Globus pallidus (tissue), 1 donor: ENCODE results near the gene NFKBIE.

Source experiments
- DNase-seq: peaks from one replicate; pipeline ENCODE4 v3.0.0-alpha.2; 2015; ENCODE audit warnings: low spot score

The NFKBIE gene

DNA sequence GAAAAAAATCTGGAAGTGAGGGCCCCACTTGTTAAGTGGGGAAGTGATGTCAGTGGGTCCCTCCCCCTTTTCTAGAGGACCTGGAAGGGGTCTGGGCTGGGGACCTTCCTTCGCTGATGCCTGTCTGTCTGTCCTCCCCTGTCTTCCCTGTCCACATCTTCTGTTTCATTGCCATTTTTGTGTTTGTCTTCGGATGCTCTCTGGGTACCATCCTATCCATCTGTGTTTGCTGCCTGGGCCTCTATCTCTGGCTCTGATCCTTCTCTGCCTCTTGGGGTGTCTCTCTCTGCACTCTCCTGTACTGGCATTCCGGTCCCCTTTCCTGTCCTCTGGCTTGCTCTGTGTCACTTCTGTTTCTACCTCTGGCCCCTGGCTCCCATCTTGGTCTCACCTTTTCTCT, 7.2 kb upstream of the NFKBIE start:
- no peak for DNase-seq

DNA sequence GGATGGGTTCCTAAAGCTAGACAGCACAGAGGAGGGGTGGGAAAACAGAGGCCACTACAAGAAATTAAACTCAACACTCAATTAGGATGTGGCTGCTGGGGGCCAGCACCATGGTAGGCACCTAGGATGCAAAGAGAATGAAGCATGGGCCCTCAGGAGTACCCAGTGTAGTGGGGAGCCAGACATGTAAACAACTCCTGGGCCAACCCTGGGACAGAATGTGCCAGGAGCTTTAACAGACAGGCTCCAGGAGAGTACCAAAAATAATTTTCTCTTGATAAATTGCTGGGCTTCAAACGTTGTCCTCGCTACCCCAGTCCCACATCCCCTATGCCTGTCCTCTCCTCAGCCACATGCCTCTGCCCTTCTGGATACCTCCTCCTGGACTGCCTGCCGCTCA, 6.6 kb upstream of the NFKBIE start:
- DNase-seq, result no peak

DNA sequence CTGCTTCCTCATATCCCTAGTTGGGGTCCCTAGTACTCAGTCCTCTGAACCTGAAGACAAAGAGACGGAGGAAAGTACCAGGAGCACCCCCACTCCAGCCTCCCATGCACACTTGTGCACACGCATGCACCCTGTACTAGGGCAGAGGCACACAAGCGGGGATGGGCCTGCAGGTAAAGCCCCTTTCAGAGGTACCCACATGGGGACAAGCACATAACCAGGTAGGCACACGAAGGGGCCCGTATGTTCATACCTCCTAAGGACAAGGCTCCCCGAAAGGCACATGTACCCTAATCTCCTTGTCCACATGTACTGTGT, 6.0 kb upstream of the NFKBIE start:
- no peak for DNase-seq

DNA sequence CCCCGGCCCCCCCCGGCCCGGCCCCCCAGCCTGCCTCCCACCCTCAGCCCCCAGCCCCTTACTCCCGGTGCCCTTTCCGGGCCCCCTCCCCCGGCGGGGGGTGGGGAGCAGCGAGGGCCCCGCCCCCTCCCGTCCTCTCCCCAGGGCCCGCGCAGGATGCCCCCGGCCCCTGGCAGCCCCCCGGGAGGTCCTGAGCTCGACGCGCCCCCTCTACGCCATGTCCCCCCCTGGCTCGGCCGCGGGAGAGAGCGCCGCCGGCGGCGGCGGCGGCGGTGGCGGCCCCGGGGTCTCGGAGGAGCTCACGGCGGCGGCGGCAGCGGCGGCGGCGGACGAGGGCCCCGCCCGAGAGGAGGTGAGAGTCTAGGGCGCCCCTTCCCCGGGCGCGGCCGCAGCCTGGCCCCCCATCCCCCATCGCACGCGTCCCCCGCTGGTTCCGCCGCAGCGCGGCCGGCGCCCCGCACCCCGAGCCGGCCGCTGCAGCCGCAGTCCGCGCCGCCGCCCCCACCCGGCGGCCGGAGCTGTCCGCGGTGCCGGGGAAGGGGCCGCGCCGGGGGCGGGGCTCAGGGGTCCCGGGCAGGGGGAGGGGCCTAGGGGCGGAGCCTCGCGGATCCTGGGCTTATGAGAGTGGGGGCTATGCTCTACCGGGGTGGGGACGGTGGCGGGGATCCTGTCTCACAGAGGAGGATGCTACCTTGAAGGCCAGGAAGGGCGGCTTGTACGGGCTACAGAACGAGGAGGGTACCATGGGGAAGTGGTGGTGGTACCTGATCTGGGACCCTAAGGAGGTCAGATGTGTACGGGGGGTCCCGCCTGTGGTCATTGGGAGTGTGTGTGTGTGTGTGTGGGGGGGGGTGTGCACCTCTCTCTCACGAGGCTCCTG, 5.4 kb upstream of the NFKBIE start:
- no peak for DNase-seq

DNA sequence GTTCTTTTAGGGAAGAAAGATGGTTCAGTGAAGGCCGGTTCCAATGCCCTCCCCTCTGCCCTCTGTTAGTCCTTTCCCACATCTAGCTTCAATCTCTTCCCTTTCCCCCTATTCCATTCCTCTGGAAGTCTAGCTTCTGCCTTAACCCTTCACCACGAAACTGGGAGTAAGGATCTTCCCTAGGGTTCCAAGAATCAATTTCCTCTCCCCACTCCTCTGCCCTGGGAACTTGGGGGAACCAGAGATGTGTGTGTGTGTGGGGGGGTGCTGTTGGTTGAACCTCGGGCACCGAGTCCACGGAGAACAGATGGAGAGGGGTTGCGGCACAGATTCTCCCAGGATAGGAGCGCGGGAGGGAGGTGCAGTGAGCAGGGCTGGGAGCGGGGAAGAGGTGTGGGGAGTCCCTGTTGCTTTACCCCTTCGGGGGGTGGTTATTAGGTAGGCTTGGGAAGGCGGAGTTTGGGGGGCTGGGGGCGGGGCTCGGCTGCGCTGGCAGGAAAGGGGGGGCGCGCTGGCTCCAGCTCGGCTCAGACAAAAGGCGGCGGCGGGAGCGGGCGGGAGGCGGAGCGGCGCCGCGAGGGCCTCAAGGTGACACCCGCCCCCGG, 4.7 kb upstream of the NFKBIE start, which contains the start of gene TMEM151B:
TMEM151B (plus strand) TSS at position 530 of the 605 bp plus-strand sequence. CDS start 293 bp downstream, outside the sequence.
- DNase-seq, result no peak

DNA sequence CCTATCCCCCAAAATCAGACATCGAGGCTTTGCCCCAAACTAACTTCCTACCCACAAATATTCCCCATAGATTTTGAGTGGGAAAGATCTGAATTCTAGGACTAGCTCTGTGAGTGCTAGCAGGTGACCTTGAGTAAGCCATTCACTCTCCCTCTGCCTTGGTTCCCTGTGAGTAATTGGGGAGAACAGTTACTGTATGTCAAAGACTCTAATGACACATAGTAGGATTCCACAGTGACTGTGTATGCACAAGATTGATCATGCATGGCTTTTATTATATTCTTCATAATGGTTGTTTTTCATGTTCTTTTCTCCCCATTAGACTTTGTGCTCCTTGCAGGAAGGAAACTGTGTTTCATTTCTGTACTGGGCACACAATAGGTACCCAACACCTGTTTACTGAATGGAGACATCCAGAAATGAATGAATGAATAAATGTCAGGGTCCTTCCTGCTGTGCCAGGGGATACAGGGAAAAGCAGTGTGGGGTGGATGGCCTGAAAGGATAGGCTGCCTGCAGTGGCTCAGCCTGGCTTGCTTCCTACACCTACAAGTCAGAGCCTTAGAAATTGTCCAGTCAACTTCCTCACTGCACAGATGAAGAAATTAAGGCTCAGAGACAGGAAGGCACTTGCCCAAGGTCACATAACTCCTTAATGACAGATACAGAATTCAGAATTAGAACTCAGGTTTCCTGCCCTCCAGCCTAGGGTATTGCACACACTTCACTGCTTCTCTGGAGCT, 4.0 kb upstream of the NFKBIE start:
- no peak for DNase-seq

DNA sequence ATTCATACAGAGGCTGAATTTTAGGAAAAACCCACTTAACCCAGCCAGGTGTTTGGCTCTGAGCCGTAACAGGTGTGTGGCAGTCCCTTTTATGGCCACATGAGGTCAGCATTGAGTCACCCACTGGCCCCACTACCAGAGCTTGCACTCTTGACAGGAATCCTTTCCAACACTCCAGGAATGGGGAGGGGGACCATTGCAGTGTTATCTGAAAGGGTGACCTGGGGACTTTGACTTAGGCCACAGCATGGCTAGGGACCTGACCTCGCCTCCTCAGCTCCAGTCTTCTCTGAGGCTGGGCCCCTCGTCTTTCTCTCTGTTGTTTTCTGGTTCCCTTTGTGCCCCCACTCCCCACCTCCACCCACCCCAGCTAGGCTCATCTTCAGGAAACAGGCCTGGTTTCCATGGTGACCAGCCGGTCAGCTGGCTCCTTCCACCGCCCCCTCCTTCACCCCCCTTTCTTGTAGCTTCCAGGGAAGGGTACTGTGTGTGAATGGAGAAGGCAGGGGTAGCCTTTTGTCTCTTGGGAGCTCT, 2.8 kb upstream of the NFKBIE start:
- no peak for DNase-seq

DNA sequence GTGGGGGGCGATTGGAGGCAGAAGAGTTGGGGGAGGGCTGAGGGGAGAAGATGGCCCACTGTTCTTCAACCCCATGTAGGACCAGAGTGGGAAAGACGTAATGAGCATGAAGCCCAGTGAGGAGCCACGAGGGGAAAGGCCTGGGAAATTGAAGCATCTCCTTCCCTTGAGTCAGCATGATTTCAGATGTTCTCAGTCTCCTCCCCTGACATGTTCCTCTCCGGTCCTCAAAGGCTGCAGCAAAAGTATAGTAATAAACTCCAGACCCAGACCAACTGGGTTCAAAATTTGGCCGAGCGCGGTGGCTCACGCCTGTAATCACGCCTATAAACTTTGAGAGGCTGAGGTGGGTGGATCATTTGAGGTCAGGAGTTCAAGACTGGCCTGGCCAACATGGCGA, 1.9 kb upstream of the NFKBIE start:
- no peak for DNase-seq

DNA sequence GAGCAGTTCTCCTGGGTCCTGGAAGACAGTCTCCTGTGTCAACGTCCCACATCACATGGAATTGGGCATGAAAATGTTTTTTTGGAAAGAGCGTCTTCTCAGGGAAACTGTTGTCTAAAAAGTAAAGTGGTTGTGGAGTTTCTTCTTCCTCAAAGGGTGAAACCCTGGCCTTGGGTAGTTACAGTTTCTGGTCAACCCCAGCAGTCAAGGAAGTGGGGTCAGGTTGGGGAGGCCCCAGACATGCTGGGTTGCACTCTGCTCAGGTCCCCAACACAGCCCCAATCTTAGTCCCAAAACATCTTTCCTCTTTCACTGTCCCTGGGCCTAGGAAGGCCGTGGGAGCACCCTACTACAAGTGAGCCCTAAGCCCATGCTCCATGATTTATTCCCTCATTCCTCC, 996 bp upstream of the NFKBIE start:
- DNase-seq, result no peak

DNA sequence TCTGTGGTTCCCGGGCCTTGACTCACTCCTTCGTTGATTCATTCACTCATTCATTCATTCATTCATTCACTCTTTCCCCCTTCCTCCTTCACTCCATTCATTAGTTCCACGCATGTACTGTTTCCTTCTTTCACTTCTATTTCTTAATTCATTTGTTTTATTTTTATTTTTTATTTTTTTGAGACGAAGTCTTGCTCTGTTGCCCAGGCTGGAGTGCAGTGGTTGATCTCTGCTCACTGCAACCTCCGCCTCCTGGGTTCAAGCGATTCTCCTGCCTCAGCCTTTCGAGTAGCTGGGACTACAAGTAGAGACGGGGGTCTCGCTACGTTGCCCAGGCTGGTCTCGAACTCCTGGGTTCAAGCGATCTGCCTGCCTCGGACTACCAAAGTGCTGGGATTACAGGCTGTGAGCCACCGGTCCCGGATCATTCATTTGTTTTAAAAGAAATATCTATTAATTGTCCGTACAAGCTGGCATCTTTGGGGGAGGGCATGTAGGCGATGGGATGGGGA, 427 bp upstream of the NFKBIE start:
- DNase-seq, result no peak

DNA sequence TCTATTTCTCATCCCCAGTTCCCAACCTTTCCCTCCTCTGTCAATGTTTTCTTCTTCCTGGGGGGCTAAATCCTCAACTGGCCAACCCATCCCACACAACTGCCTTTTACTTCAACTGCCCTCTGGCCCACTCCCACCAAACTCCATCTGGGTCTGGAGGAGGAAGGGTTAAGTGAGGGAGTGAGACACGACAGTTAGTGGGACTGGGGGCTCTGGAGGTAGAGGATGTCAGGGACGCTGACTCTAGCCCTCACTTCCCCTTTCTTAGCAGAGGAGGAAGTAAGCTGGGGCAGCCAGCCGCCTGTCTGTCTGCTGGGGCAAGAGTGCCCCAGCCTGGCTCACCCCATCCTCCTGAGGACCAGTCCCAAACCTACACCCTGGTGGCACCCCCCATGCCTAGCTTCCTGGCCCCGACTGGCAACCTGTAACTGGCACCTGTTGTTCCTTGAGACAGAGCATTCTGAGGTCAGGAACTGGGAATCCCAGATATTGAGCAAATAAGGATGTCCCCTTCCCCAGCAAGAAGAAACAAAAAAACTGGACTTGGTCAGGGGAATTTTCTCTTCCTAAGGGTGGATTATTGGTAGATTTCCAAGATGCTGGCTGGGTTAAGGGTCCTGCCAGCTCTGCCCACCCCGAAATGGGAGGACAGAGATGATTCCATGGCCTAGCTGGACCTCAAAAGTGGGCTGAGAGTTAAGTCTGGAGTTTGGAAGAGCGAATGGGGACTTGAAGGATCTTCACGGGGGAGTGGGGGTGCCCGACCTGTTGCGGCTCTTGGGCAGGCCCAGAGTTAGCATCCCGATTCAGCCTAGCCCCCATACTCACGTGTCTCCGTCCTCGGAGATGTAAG, 971 bp downstream of the NFKBIE start:
- no peak for DNase-seq

DNA sequence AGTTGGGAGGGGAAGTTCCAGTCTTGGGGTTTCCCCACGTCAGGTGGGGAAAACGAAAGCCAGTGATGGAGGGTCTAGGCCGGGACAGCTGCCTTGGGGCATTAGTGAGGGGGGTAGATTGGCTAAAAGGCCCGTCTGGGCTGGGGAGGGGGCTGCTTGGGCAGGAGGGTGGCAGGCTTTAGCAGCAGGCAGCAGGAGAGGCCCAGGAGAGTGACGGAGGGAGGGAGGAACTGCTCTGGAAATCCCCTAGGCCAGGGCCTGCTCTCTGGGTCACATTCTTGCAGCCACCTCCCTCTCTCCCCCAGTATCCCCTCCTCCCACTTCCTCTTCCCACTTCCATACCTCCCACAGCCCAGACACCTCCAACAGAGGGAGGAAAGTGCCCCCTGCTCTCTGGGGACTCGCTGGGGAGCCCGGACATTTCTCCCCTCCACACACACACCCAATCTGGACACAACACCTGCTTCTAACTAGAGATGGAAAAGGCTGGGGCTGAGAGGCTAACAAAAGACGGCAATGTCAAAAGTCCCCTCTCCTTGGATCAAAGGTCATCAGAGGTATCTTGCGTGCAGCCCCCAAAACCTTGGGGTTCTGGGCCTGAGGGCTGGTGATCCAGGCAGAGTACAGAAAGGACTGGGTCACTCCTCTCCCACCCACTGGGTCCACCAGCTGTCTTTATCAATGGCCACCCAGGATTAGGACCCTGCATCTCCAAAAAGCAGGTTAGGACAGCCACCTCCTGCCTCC, 1.8 kb downstream of the NFKBIE start:
- no peak for DNase-seq

DNA sequence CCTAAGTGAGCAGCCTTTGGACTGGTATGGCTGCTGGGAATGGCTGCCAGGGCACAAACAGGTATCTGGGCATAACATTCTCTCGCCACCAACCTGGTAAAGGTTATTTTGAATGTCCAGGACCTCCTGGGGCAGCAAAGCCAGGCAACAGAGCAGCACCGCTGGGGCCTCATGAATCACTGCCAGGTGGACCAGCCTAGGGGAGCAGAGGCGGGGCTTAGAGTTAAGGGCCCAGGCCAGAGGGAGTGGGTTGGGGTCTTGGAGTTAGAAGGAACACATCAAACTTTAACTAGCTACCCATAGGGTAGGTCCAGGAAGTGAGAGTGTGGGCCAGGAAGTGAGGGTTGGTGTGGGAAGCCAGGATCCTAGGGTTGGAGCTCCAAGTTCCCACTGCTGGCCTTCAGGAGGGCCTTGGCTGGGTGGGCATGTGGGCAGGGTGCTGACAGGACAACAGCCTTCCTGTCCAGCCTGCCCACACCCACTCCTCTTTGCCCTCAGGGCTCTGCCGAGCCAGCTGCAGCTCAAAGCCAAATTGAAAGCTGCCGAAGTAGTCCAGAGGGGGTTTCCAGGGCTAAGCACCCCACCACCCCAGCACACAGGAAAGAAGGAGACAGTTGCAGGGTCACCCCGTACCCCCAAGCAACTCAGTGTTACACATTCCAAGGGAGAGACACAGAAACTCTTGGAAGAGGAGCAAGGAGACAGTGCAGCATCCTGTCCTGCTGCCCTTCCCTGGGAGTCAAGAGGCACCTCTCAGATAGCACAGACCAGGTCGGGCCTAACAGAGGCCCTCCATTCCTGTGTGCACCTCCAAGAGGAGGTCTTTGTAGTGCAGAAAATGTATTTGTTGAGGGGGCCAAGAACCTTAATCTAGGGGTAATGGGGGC, 2.6 kb downstream of the NFKBIE start:
- no peak for DNase-seq

DNA sequence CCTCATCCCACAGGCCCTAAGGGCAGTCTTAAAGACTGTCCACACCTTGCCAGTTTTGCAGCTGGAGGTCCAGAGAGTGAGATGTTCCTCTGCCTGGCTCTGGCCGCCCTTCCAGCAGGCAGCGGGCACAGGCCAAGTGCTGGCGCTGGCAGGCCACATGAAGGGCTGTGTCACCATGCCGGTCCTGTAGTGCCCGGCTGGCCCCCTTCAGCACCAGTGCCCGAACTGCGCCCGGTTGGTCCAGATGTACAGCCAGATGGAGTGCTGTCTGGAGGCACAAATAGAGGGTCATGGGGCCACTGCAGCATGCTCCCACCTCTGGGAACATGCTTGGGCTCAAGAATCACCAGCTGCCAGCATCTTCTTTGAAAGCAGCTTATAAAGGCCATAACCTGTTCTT, 3.8 kb downstream of the NFKBIE start:
- no peak for DNase-seq

DNA sequence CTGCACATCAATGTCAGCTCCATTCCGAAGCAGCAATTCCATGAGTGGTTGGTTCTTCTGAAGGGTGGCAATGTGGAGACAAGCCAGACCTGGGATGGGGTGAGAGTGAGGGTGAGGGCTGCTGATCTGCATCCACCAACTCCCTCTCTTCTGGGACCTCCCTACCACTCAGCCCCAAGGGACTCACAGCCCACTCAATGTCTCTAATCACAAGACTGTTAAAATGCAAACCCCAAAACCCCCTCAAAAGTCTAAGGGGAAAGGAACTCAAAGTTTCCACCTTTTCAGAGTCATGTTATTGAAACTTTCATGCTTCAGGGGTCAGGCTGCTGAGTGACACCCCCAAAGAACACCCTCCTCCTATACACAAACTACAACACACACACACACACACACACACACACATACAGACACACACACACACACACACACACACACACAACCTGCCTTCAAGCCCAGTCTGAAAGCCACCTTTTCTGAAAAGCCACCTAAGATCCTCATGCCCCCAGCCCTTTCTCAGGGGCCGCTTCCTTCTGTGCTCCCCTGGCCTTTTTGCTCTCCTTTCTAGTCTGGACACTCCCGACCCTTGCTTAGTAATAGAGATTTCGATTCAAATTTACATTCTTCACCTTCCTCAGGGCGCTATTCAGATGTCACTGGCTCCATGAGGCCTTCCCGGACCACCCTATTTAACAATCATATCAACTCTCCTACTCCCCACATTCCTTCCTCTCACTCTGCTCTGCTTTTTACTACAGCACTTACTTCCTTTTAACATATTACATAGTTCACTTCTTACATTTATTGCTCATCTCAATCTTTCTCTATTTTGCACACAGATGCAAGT, 4.7 kb downstream of the NFKBIE start:
- no peak for DNase-seq

DNA sequence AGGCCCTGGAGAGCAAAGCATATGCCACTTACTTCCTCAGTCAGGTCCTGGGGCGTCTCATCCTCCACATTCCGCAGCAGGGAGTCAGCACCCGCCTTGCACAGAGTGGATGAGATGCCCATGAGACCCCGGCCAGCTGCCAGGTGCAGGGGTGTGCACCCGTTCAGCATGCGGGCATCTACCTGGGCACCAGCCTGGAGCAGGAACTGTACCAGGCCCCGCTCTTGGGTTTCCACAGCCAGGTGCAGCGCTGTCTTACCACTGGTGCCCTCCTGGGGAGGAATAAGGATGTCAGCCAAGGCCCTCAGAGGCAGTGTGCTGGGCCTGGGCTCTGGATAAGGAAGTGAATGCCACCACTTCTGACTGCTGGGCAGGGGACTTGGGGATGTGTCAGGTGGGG, 5.3 kb downstream of the NFKBIE start:
- no peak for DNase-seq

DNA sequence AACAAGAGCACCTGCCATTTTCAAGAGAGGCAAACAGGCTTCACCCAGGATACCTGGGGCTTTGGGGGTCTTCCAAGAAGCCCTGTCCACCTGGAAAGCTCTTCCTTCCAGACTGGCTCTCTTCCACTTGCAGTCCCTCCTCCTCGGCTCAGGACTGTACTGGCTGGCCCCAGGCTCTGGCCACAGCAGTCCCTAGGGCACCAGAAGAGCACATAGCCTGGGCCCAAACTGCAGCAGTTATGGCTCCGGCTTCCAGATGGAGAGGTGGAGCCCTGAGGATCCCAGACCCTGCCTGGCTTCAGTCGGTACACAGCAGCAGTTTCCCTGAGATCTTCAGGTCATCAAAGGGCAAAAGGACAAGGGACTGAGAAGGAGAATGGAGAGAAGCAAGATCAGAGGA, 6.4 kb downstream of the NFKBIE start:
- no peak for DNase-seq

DNA sequence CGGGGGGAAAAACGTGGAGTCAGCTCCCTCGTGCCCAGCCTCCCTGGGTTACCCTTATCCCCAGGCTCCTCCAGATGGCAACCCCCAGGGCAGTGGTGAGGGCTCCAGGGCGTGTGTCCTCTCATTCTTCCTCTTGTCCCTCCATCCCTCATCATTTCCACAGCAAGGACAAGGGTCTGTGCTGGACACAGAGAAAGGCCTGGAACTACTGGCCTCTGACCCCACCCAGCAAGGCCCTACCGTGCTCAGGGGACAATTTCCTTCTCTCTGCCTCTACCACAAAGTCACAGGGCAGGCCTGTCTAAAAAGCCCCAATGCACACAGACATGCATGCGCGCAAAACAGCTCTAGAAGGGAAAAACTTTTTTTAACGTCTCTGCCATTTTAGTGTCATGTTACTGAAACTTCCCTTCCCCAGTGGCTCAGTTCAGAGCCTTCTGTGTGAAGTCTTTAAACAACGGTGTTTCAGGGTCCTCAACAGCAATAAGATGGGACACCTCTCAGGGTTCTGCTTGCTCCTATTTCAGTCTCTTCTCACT, 7.0 kb downstream of the NFKBIE start:
- no peak for DNase-seq
